Renal pelvis (tissue), 4 donors: ENCODE measurements around the gene FOXD4. TPM values are rescaled to one million over a fixed set of nuclear protein-coding genes. Genes with fewer than 3 reads are reported as not detected.
"Not testable (repeated sequence)": the region's sequence is repeated elsewhere in the genome, so short reads cannot be mapped to it uniquely, and the experiment has no call there.

ENCODE experiments used
- DNase-seq: peaks from one replicate; pipeline ENCODE4 v3.0.0-alpha.2; 2013
- polyA plus RNA-seq, 3 donors: library from polyadenylated mRNA; unstranded; fragments of 120-200 nt; gene quantifications; one replicate each; pipeline ENCODE4 v1.2.1, GENCODE V29; 2013; ENCODE audit not compliant: insufficient read length in 3 of 3

Gene FOXD4
- polyA plus RNA-seq, 3 donors: 0.26 to 0.73 (median 0.42) TPM

- DNase-seq: not testable (repeated sequence)
These were observed 23.2 kb downstream of the FOXD4 start for GRCh38 chr9:94992-95391.

- DNase-seq: not testable (repeated sequence)
These were observed 23.9 kb downstream of the FOXD4 start for GRCh38 chr9:94323-94722.

- DNase-seq: not testable (repeated sequence)
These were observed 24.3 kb downstream of the FOXD4 start for GRCh38 chr9:93909-94308.

GRCh38 chr9:90851-91250 is 27.4 kb downstream of the FOXD4 start:
- DNase-seq: not testable (repeated sequence)

- DNase-seq: not testable (repeated sequence)
These were observed 29.7 kb downstream of the FOXD4 start for GRCh38 chr9:88396-89037.

GRCh38 chr9:87860-88259 is 30.4 kb downstream of the FOXD4 start:
- DNase-seq: not testable (repeated sequence)

GRCh38 chr9:87105-87504 is 31.1 kb downstream of the FOXD4 start:
- not testable (repeated sequence) for DNase-seq

- DNase-seq: not testable (repeated sequence)
These were observed 31.5 kb downstream of the FOXD4 start for GRCh38 chr9:86697-87096.

- not testable (repeated sequence) for DNase-seq
These were observed 35.1 kb downstream of the FOXD4 start for GRCh38 chr9:82932-83689.

- not testable (repeated sequence) for DNase-seq
These were observed 39.9 kb downstream of the FOXD4 start for GRCh38 chr9:78333-78732.

GRCh38 chr9:76389-76788 is 41.8 kb downstream of the FOXD4 start:
- DNase-seq: not testable (repeated sequence)

- DNase-seq: not testable (repeated sequence)
These were observed 44.2 kb downstream of the FOXD4 start for GRCh38 chr9:73900-74525.

GRCh38 chr9:73076-73899 is 44.9 kb downstream of the FOXD4 start:
- not testable (repeated sequence) for DNase-seq

Other genes with a start within 250 kb of the FOXD4 start
- 10 to 100 TPM; 23.9 to 36.1 (median 35.4) TPM for gene WASHC1, start 89.0 kb downstream of the FOXD4 start, polyA plus RNA-seq
- gene ZNG1A, start 60.6 kb upstream of the FOXD4 start, polyA plus RNA-seq: 10 to 100 TPM; 58.3 to 67.9 (median 67.6) TPM
- gene DOCK8, start 96.4 kb upstream of the FOXD4 start, polyA plus RNA-seq: 10 to 100 TPM; 12.4 to 14.8 (median 12.9) TPM